NCI-H82 (cell line): Measurements from ENCODE around the gene GALR3.
"Not testable (repeated sequence)": the region's sequence is repeated elsewhere in the genome, so short reads cannot be mapped to it uniquely, and the experiment has no call there.

Experiments used
- DNase-seq: peaks from one replicate; lab custom pipeline; 2025; lab: John Stamatoyannopoulos, UW

Gene GALR3

GRCh38 chr22:37823134-37823985 is at the start of gene GALR3:
GALR3 (plus strand) TSS chr22:37823382; CDS start chr22:37823407, 25 bp downstream.
- DNase-seq: no peak

GRCh38 chr22:37774728-37775127 is 48.5 kb upstream of the GALR3 start:
- DNase-seq: no peak

GRCh38 chr22:37775785-37776638 is 47.2 kb upstream of the GALR3 start:
- no peak for DNase-seq

GRCh38 chr22:37776639-37777005 is 46.6 kb upstream of the GALR3 start:
- DNase-seq: no peak

GRCh38 chr22:37777122-37777687 is 46.0 kb upstream of the GALR3 start:
- no peak for DNase-seq

GRCh38 chr22:37778370-37779009 is 44.7 kb upstream of the GALR3 start:
- DNase-seq: no peak

- peak; percentile 7 for DNase-seq
These were observed 41.6 kb upstream of the GALR3 start for GRCh38 chr22:37781434-37782059.

GRCh38 chr22:37782340-37783168 is 40.6 kb upstream of the GALR3 start:
- DNase-seq: no peak

GRCh38 chr22:37784829-37785495 is 38.2 kb upstream of the GALR3 start:
- peak; percentile 11 for DNase-seq

- DNase-seq: no peak
These were observed 32.9 kb upstream of the GALR3 start for GRCh38 chr22:37790234-37790633.

- no peak for DNase-seq
These were observed 30.7 kb upstream of the GALR3 start for GRCh38 chr22:37792494-37792893.

- no peak for DNase-seq
These were observed 28.8 kb upstream of the GALR3 start for GRCh38 chr22:37794376-37794775.

GRCh38 chr22:37796079-37796478 is 27.1 kb upstream of the GALR3 start:
- no peak for DNase-seq

- not testable (repeated sequence) for DNase-seq
These were observed 25.9 kb upstream of the GALR3 start for GRCh38 chr22:37797259-37797658.

GRCh38 chr22:37797874-37798500 is 25.2 kb upstream of the GALR3 start:
- DNase-seq: no peak

GRCh38 chr22:37799979-37800378 is 23.2 kb upstream of the GALR3 start:
- not testable (repeated sequence) for DNase-seq

- DNase-seq: peak; percentile 79
These were observed 21.3 kb upstream of the GALR3 start for GRCh38 chr22:37801946-37802309.

- DNase-seq: peak; percentile 84
These were observed 20.6 kb upstream of the GALR3 start for GRCh38 chr22:37802310-37803194.

- peak; percentile 85 for DNase-seq
These were observed 20.0 kb upstream of the GALR3 start for GRCh38 chr22:37803195-37803638.
